Neural progenitor cell (in vitro differentiated cells): ENCODE data around the gene ZFPM1. TPM values are rescaled to one million over a fixed set of nuclear protein-coding genes. Genes with fewer than 3 reads are reported as not detected.

ENCODE experiments used
- DNase-seq: peaks from one replicate; pipeline ENCODE4 v3.0.0-alpha.2; 2016; ENCODE audit warnings: low spot score
- H2AFZ ChIP-seq: fragments of 200-600 bp; sonication (generic); replicated peaks from 2 replicates; pipeline ENCODE4 v1.6.1; 2016; ENCODE audit warnings: antibody characterized with exemption
- H3F3A ChIP-seq: fragments of 200-600 bp; sonication (generic); 2 replicates; pipeline ENCODE4 v1.6.1; 2016; ENCODE audit warnings: antibody characterized with exemption, low read depth
- H3K27ac ChIP-seq: fragments of 200-600 bp; sonication (generic); 2 replicates; pipeline ENCODE4 v1.5.1; 2016; ENCODE audit warnings: mild to moderate bottlenecking
- H3K27me3 ChIP-seq: fragments of 200-600 bp; sonication (generic); 2 replicates; pipeline ENCODE4 v1.6.1; 2016; ENCODE audit warnings: mild to moderate bottlenecking, moderate library complexity
- H3K36me3 ChIP-seq: fragments of 200-600 bp; sonication (generic); 2 replicates; pipeline ENCODE4 v1.5.1; 2016
- H3K4me1 ChIP-seq: fragments of 200-600 bp; sonication (generic); 2 replicates; pipeline ENCODE4 v1.6.1; 2016; ENCODE audit warnings: mixed run types
- H3K4me2 ChIP-seq: fragments of 200-600 bp; sonication (generic); 2 replicates; pipeline ENCODE4 v1.6.1; 2016
- H3K4me3 ChIP-seq: fragments of 200-600 bp; sonication (generic); 2 replicates; pipeline ENCODE4 v1.5.1; 2016
- H3K79me2 ChIP-seq: fragments of 200-600 bp; sonication (generic); 2 replicates; pipeline ENCODE4 v1.6.1; 2016; ENCODE audit warnings: low read depth
- H3K9ac ChIP-seq: fragments of 200-600 bp; sonication (generic); 2 replicates; pipeline ENCODE4 v1.6.1; 2016
- H3K9me3 ChIP-seq: fragments of 200-600 bp; sonication (generic); 2 replicates; pipeline ENCODE4 v1.5.1; 2016; ENCODE audit warnings: low read depth
- H4K20me1 ChIP-seq: fragments of 200-600 bp; sonication (generic); 2 replicates; pipeline ENCODE4 v1.6.1; 2016; ENCODE audit warnings: low read depth
- H3K27ac Mint-ChIP-seq: 3 replicates; pipeline ENCODE4 v1.8.0; 2021; ENCODE audit warnings: mixed read lengths
- H3K27me3 Mint-ChIP-seq: 2 replicates; pipeline ENCODE4 v1.8.0; 2022; ENCODE audit warnings: low read depth, mild to moderate bottlenecking, inconsistent platforms, moderate library complexity, mixed read lengths; ENCODE audit not compliant: insufficient read depth
- H3K36me3 Mint-ChIP-seq: 3 replicates; pipeline ENCODE4 v1.8.0; 2021; ENCODE audit warnings: mixed read lengths
- H3K4me1 Mint-ChIP-seq: 3 replicates; pipeline ENCODE4 v1.8.0; 2021; ENCODE audit warnings: mixed read lengths
- H3K4me3 Mint-ChIP-seq: 3 replicates; pipeline ENCODE4 v1.8.0; 2021; ENCODE audit warnings: mild to moderate bottlenecking, moderate library complexity, mixed read lengths
- H3K9me3 Mint-ChIP-seq: 3 replicates; pipeline ENCODE4 v1.8.0; 2020; ENCODE audit warnings: mixed read lengths
- CTCF ChIP-seq: fragments of 200-600 bp; sonication (generic); IDR thresholded peaks from 2 replicates; pipeline ENCODE4 v1.5.1; 2017; ENCODE audit warnings: antibody characterized with exemption, mild to moderate bottlenecking
- EZH2 ChIP-seq: fragments of 200-600 bp; sonication (generic); IDR thresholded peaks from 2 replicates; pipeline ENCODE4 v1.6.1; 2017; ENCODE audit warnings: antibody characterized with exemption, mild to moderate bottlenecking, moderate library complexity
- EZH2phosphoT487 ChIP-seq: fragments of 200-600 bp; sonication (generic); IDR thresholded peaks from 2 replicates; pipeline ENCODE4 v1.6.1; 2017; ENCODE audit warnings: antibody characterized with exemption
- total RNA-seq: library from RNA; depleted of rRNA; stranded (reverse); fragments of >200 nt; gene quantifications from 2 replicates; pipeline ENCODE4 v1.2.3, GENCODE V29; 2015; ENCODE audit warnings: low replicate concordance

The ZFPM1 gene
- total RNA-seq, 1 donor from 2014 or later = 0.36 TPM

GRCh38 chr16:88519240-88519639 lies 66.2 kb downstream of the ZFPM1 start:
- no peak overlapping the region for H3K4me3 ChIP-seq
- Mint-ChIP-seq H3K27ac (no peak overlapping the region), H3K4me1 (peaks cover 20% of the 10 kb centered on the region), H3K36me3 (peaks cover 10% of the 10 kb centered on the region), H3K4me3 (peak overlapping the region; percentile 9), H3K9me3 (peaks cover 8% of the 10 kb centered on the region), H3K27me3 (peaks cover 14% of the 10 kb centered on the region)
- no peaks in the 10 kb centered on the region for H3K36me3 ChIP-seq
- H3K9me3 ChIP-seq = no peaks in the 10 kb centered on the region
- no peak for TF ChIP-seq EZH2
- TF ChIP-seq CTCF = no peak
- TF ChIP-seq EZH2phosphoT487 = no peak
- H3K4me2 ChIP-seq = no peak overlapping the region
- H3F3A ChIP-seq = peaks cover 3% of the 10 kb centered on the region
- peaks cover 7% of the 10 kb centered on the region for H3K4me1 ChIP-seq
- no peak overlapping the region for H2AFZ ChIP-seq
- no peak for DNase-seq
- H3K9ac ChIP-seq = no peak overlapping the region
- H3K27ac ChIP-seq = no peak overlapping the region
- H4K20me1 ChIP-seq = no peaks in the 10 kb centered on the region
- H3K79me2 ChIP-seq = no peaks in the 10 kb centered on the region
- H3K27me3 ChIP-seq = no peaks in the 10 kb centered on the region

DNA sequence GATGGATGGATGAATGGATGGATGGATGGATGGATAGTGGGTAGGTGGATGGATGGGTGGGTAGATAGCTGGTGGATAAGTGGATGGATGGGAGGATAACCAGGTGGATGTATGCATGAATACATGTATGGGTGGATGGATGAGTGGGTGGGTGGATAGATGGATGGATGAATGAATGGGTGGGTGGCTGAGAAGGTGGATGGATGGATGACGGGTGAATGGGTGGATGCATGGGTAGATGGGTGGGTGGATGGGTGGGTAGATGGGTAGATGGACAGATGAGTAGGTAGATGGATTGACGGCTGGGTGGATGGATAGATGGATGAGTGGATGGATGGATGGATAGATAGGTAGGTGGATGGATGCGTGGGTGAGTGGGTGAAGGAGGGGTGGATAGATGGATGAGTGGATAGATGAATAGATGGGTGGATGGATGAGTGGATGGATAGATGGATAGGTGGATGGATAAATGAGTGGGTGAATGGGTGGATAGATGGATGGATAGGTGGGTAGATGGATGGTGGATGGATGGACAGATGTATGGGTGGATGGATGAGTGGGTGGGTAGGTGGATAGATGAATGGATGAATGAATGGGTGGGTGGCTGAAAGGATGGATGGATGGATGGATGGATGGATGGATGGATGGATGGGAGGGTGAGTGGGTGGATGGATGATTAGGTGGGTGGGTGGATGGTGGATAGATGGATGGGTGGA lies 67.0 kb downstream of the ZFPM1 start:
- H3K27ac ChIP-seq = no peak overlapping the region
- H3K27me3 ChIP-seq = no peaks in the 10 kb centered on the region
- peaks cover 7% of the 10 kb centered on the region for H3K4me1 ChIP-seq
- no peak overlapping the region for H3K4me2 ChIP-seq
- no peak overlapping the region for H3K4me3 Mint-ChIP-seq
- no peaks in the 10 kb centered on the region for H4K20me1 ChIP-seq
- H3K36me3 ChIP-seq = no peaks in the 10 kb centered on the region
- peaks cover 14% of the 10 kb centered on the region for H3K4me1 Mint-ChIP-seq
- H3K36me3 Mint-ChIP-seq = peaks cover 10% of the 10 kb centered on the region
- no peak for TF ChIP-seq EZH2
- H2AFZ ChIP-seq = no peak overlapping the region
- H3F3A ChIP-seq = peaks cover 3% of the 10 kb centered on the region
- H3K4me3 ChIP-seq = no peak overlapping the region
- DNase-seq = no peak
- no peaks in the 10 kb centered on the region for H3K9me3 ChIP-seq
- H3K9me3 Mint-ChIP-seq = peaks cover 8% of the 10 kb centered on the region
- no peak overlapping the region for H3K27ac Mint-ChIP-seq
- peaks cover 12% of the 10 kb centered on the region for H3K27me3 Mint-ChIP-seq
- H3K9ac ChIP-seq = no peak overlapping the region
- H3K79me2 ChIP-seq = no peaks in the 10 kb centered on the region

GRCh38 chr16:88521674-88522073 lies 68.6 kb downstream of the ZFPM1 start:
- no peak overlapping the region for H3K27ac ChIP-seq
- H3K36me3 ChIP-seq = no peaks in the 10 kb centered on the region
- H4K20me1 ChIP-seq = no peaks in the 10 kb centered on the region
- Mint-ChIP-seq H3K27me3 (peaks cover 12% of the 10 kb centered on the region), H3K9me3 (peaks cover 8% of the 10 kb centered on the region), H3K4me3 (no peak overlapping the region), H3K27ac (peak overlapping the region; percentile 25), H3K4me1 (peaks cover 2% of the 10 kb centered on the region), H3K36me3 (peaks cover 8% of the 10 kb centered on the region)
- no peaks in the 10 kb centered on the region for H3K27me3 ChIP-seq
- H3K9ac ChIP-seq = no peak overlapping the region
- DNase-seq = no peak
- H3K4me1 ChIP-seq = peaks cover 2% of the 10 kb centered on the region
- no peaks in the 10 kb centered on the region for H3K79me2 ChIP-seq
- H3F3A ChIP-seq = peaks cover 3% of the 10 kb centered on the region
- TF ChIP-seq CTCF (no peak), EZH2 (no peak), EZH2phosphoT487 (no peak)
- no peak overlapping the region for H3K4me3 ChIP-seq
- no peak overlapping the region for H2AFZ ChIP-seq
- H3K4me2 ChIP-seq = no peak overlapping the region
- H3K9me3 ChIP-seq = no peaks in the 10 kb centered on the region

DNA sequence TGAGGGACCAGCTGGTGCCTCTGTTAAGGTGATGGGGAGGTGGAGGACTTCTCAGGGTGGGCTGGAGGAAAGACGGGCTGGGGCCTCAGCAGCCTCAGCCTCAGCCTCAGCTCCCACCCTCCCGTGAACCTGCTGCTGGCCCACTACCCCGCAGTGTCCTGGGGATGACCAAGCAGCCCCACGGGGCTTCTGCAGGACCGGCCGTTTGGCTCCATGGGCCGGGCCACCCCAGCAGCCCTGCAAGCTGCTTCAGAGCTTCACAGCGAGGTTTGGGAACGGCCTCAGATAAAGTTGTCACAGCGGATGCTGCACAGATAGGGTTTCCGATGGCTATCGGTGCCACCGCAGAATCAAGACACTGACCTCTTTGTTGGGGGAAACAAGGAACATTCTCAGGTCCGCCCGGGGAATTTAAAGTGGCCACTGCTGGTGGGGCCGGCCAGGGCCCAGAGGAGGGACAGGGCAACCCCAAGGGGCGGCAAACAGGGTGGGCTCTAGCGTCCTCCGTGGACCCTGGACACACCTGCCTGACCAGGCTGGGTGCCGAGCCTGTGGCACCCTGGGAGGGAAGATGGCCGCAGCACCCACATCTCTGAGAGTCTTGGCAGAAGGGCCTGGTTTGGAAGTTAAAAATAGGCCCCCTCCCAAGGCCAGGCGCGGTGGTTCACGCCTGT lies 69.3 kb downstream of the ZFPM1 start:
- peaks cover 6% of the 10 kb centered on the region for H3K36me3 Mint-ChIP-seq
- H3K27me3 Mint-ChIP-seq = peaks cover 10% of the 10 kb centered on the region
- H3K4me1 Mint-ChIP-seq = peaks cover 2% of the 10 kb centered on the region
- H3K9me3 ChIP-seq = no peaks in the 10 kb centered on the region
- H2AFZ ChIP-seq = no peak overlapping the region
- no peak for DNase-seq
- TF ChIP-seq EZH2phosphoT487 = no peak
- TF ChIP-seq CTCF = no peak
- no peak for TF ChIP-seq EZH2
- no peak overlapping the region for H3K4me3 ChIP-seq
- H3K27ac Mint-ChIP-seq = peak overlapping the region; percentile 25
- H3F3A ChIP-seq = peaks cover 3% of the 10 kb centered on the region
- no peaks in the 10 kb centered on the region for H3K79me2 ChIP-seq
- H3K9me3 Mint-ChIP-seq = peaks cover 8% of the 10 kb centered on the region
- peaks cover 3% of the 10 kb centered on the region for H4K20me1 ChIP-seq
- no peak overlapping the region for H3K4me3 Mint-ChIP-seq
- H3K36me3 ChIP-seq = no peaks in the 10 kb centered on the region
- no peak overlapping the region for H3K9ac ChIP-seq
- no peaks in the 10 kb centered on the region for H3K27me3 ChIP-seq
- H3K4me2 ChIP-seq = no peak overlapping the region
- H3K4me1 ChIP-seq = peaks cover 3% of the 10 kb centered on the region
- no peak overlapping the region for H3K27ac ChIP-seq
